Stimulated activated CD8-positive, alpha-beta memory T cell treated with anti-CD3 and anti-CD28 coated beads, Interleukin-2, amount 100 ng/mL, for 1 hour (primary cell): ENCODE results near the gene SETBP1.
"Not testable (repeated sequence)": the region's sequence is repeated elsewhere in the genome, so short reads cannot be mapped to it uniquely, and the experiment has no call there.

Experiments used
- DNase-seq, 2 donors: peaks; one replicate each; pipeline ENCODE4 v3.0.0-alpha.2; 2020; ENCODE audit warnings: low read depth in 2 of 2

Gene SETBP1

GRCh38 chr18:44790860-44791259, 110.2 kb downstream of the SETBP1 start:
- no peak for DNase-seq

GRCh38 chr18:44791520-44791919, 110.8 kb downstream of the SETBP1 start:
- DNase-seq, result no peak

GRCh38 chr18:44792456-44793061, 111.9 kb downstream of the SETBP1 start:
- no peak for DNase-seq

GRCh38 chr18:44793194-44793593, 112.5 kb downstream of the SETBP1 start:
- DNase-seq, result no peak

GRCh38 chr18:44793685-44794084, 113.0 kb downstream of the SETBP1 start:
- DNase-seq, result no peak

- no peak for DNase-seq
These were observed 114.6 kb downstream of the SETBP1 start for GRCh38 chr18:44795241-44795640.

- DNase-seq, result no peak
These were observed 116.0 kb downstream of the SETBP1 start for GRCh38 chr18:44796429-44797428.

GRCh38 chr18:44798433-44799048, 117.9 kb downstream of the SETBP1 start:
- DNase-seq, result no peak

GRCh38 chr18:44799382-44799906, 118.8 kb downstream of the SETBP1 start:
- no peak for DNase-seq

GRCh38 chr18:44799907-44800421, 119.3 kb downstream of the SETBP1 start:
- DNase-seq, result no peak

GRCh38 chr18:44800766-44801165, 120.1 kb downstream of the SETBP1 start:
- not testable (repeated sequence) for DNase-seq

- DNase-seq, result no peak
These were observed 121.1 kb downstream of the SETBP1 start for GRCh38 chr18:44801781-44802180.

GRCh38 chr18:44802508-44802907, 121.8 kb downstream of the SETBP1 start:
- no peak for DNase-seq

GRCh38 chr18:44803019-44803650, 122.4 kb downstream of the SETBP1 start:
- DNase-seq, result no peak

GRCh38 chr18:44804033-44804432, 123.3 kb downstream of the SETBP1 start:
- DNase-seq, result no peak

- no peak for DNase-seq
These were observed 124.5 kb downstream of the SETBP1 start for GRCh38 chr18:44805176-44805575.

- DNase-seq, result no peak
These were observed 125.0 kb downstream of the SETBP1 start for GRCh38 chr18:44805643-44806042.

- no peak for DNase-seq
These were observed 127.1 kb downstream of the SETBP1 start for GRCh38 chr18:44807766-44808165.

- DNase-seq, result no peak
These were observed 131.0 kb downstream of the SETBP1 start for GRCh38 chr18:44811572-44812125.

- DNase-seq, result no peak
These were observed 131.7 kb downstream of the SETBP1 start for GRCh38 chr18:44812426-44812825.

- no peak for DNase-seq
These were observed 132.9 kb downstream of the SETBP1 start for GRCh38 chr18:44813586-44813985.
